ENCODE results near the gene LAMP2. TPM values are rescaled to one million over a fixed set of nuclear protein-coding genes. Genes with fewer than 3 reads are reported as not detected.

Gene LAMP2
- total and polyA plus RNA-seq, 2 experiments from 2014 or later: 24.4 to 40.9 TPM

- Histone ChIP-seq H3K4me2 (no peak overlapping the region), H2AFZ (no peak overlapping the region)
- no peaks in the 10 kb centered on the region for H3K4me1 Mint-ChIP-seq
Observed at GRCh38 chrX:120499301-120500072, 30.4 kb upstream of the LAMP2 start.

More at GRCh38 chrX:120499301-120500072, 30.4 kb upstream of the LAMP2 start:
- Histone ChIP-seq H3K27ac (ENCODE audit: low read depth) (no peak overlapping the region), H3K79me2 (replicated peaks; ENCODE audit: insufficient read depth) (no peaks in the 10 kb centered on the region), H3K9me2 (ENCODE audit: insufficient read depth) (no peaks in the 10 kb centered on the region), H4K20me1 (replicated peaks; ENCODE audit: insufficient read depth) (no peaks in the 10 kb centered on the region), H3K27me3 (ENCODE audit: insufficient read depth) (no peaks in the 10 kb centered on the region), H3K4me1 (ENCODE audit: insufficient read depth) (no peaks in the 10 kb centered on the region), H3K4me3 (no peak overlapping the region), H3K36me3 (ENCODE audit: insufficient read depth) (no peaks in the 10 kb centered on the region), H3F3A (replicated peaks; ENCODE audit: low read depth) (no peaks in the 10 kb centered on the region)
- TF ChIP-seq ZNF462 (CRISPR knock-in tag; IDR thresholded peaks at IDR 0.05) (no peak), ETS1 (IDR thresholded peaks at IDR 0.05) (no peak), ZNF331 (CRISPR knock-in tag; IDR thresholded peaks at IDR 0.05; ENCODE audit: low read depth) (no peak), POLR2AphosphoS5 (IDR thresholded peaks at IDR 0.05; ENCODE audit: low read depth) (no peak), EZH2 (IDR thresholded peaks at IDR 0.05; ENCODE audit: low read depth, unreplicated experiment) (no peak), JUNB (IDR thresholded peaks at IDR 0.05; ENCODE audit: unreplicated experiment) (no peak), REST (IDR thresholded peaks at IDR 0.05; ENCODE audit: unreplicated experiment) (no peak), STAT1 (IDR thresholded peaks at IDR 0.05; ENCODE audit: unreplicated experiment) (no peak), CTCF (conservative IDR thresholded peaks at IDR 0.05; ENCODE audit: low read depth in 2 of 2) (no peak), CREB1 (CRISPR knock-in tag; IDR thresholded peaks at IDR 0.05; ENCODE audit: low read depth) (no peak), EZH2phosphoT487 (IDR thresholded peaks at IDR 0.05; ENCODE audit: unreplicated experiment) (no peak)
- no peaks in the 10 kb centered on the region for H3K9me3 Mint-ChIP-seq
- ATAC-seq: no peak
- DNase-seq (ENCODE audit: low spot score): no peak
- no peak overlapping the region for H3K27ac Mint-ChIP-seq
- no peak overlapping the region for H3K4me3 Mint-ChIP-seq
- no peaks in the 10 kb centered on the region for H3K36me3 Mint-ChIP-seq (ENCODE audit: low read depth)
- no peaks in the 10 kb centered on the region for H3K27me3 Mint-ChIP-seq (ENCODE audit: insufficient read depth, low read depth, poor library complexity)
